PC-3 (cell line): ENCODE measurements around the gene AVEN. TPM values are rescaled to one million over a fixed set of nuclear protein-coding genes. Genes with fewer than 3 reads are reported as not detected.

Experiments used
- ATAC-seq: fragments of 200-7000 bp; cut with Tn5 transposase; 2 replicates; pipeline ENCODE4 v1.9.1; 2020; ENCODE audit warnings: mild to moderate bottlenecking, moderate library complexity
- BruUV-seq: library from RNA; stranded (reverse); fragments of 400-500 nt; replicated peaks from 2 replicates; lab custom pipeline; 2021; lab: Mats Ljungman, UMichigan
- CTCF ChIA-PET: fragments of 300-600 bp; sonication (Branson Sonifier 250); formaldehyde crosslinking; loops from one replicate; lab custom pipeline; 2022; ENCODE audit warnings: antibody characterized with exemption; lab: Charles Lee
- POLR2A ChIA-PET: fragments of 300-600 bp; sonication (Branson Sonifier 250); formaldehyde crosslinking; loops from one replicate; lab custom pipeline; 2022; ENCODE audit warnings: antibody characterized with exemption; ENCODE audit not compliant: unreplicated experiment; lab: Charles Lee
- DNase-seq: peaks from one replicate; pipeline ENCODE4 v3.0.0-alpha.2; 2015
- H2AFZ ChIP-seq: fragments of 300-600 bp; sonication (generic); 2 replicates; pipeline ENCODE4 v1.6.0; 2016; ENCODE audit warnings: antibody characterized with exemption, low read length
- H3F3A ChIP-seq: fragments of 300-600 bp; sonication (generic); one replicate; pipeline ENCODE4 v1.6.0; 2017; ENCODE audit warnings: antibody characterized with exemption, low read length, control low read depth, mild to moderate bottlenecking; ENCODE audit not compliant: unreplicated experiment
- H3K27ac ChIP-seq: fragments of 300-600 bp; sonication (generic); 2 replicates; pipeline ENCODE4 v1.5.1; 2016; ENCODE audit warnings: mild to moderate bottlenecking, low read length
- H3K27me3 ChIP-seq: fragments of 300-600 bp; sonication (generic); 2 replicates; pipeline ENCODE4 v1.6.1; 2016; ENCODE audit warnings: low read length, mixed read lengths
- H3K36me3 ChIP-seq: fragments of 300-600 bp; sonication (generic); 2 replicates; pipeline ENCODE4 v1.6.1; 2016; ENCODE audit warnings: low read depth, mixed run types, low read length, mixed read lengths
- H3K4me1 ChIP-seq: fragments of 300-600 bp; sonication (generic); 2 replicates; pipeline ENCODE4 v1.5.1; 2016; ENCODE audit warnings: low read length; ENCODE audit not compliant: insufficient read depth
- H3K4me2 ChIP-seq: fragments of 300-600 bp; sonication (generic); 2 replicates; pipeline ENCODE4 v1.6.0; 2016; ENCODE audit warnings: low read length
- H3K4me3 ChIP-seq: fragments of 300-600 bp; sonication (generic); 2 replicates; pipeline ENCODE4 v1.5.1; 2016; ENCODE audit warnings: mild to moderate bottlenecking, low read length, mixed read lengths
- H3K79me2 ChIP-seq: fragments of 300-600 bp; sonication (generic); 2 replicates; pipeline ENCODE4 v1.6.1; 2017; ENCODE audit warnings: low read length, mixed read lengths
- H3K9ac ChIP-seq: fragments of 300-600 bp; sonication (generic); 2 replicates; pipeline ENCODE4 v1.6.0; 2016; ENCODE audit warnings: mild to moderate bottlenecking, low read length
- H3K9me2 ChIP-seq: fragments of 300-600 bp; sonication (generic); replicated peaks from 2 replicates; pipeline ENCODE4 v1.6.1; 2016; ENCODE audit warnings: mixed run types, low read length, mixed read lengths
- H3K9me3 ChIP-seq: fragments of 300-600 bp; sonication (generic); 2 replicates; pipeline ENCODE4 v1.6.1; 2016; ENCODE audit warnings: low read length, mixed read lengths
- H4K20me1 ChIP-seq: fragments of 300-600 bp; sonication (generic); 2 replicates; pipeline ENCODE4 v1.6.1; 2016; ENCODE audit warnings: low read length, mixed read lengths
- EZH2 ChIP-seq: fragments of 300-600 bp; sonication (generic); IDR thresholded peaks from one replicate; pipeline ENCODE4 v1.6.1; 2017; ENCODE audit warnings: antibody characterized with exemption, mild to moderate bottlenecking, low read length; ENCODE audit not compliant: unreplicated experiment
- EZH2phosphoT487 ChIP-seq: fragments of 300-600 bp; sonication (generic); IDR thresholded peaks from 2 replicates; pipeline ENCODE4 v1.6.1; 2018; ENCODE audit warnings: mild to moderate bottlenecking, antibody characterized with exemption, low read length, borderline replicate concordance
- intact Hi-C: fragments of 100-400 bp; cut with micrococcal nuclease; formaldehyde crosslinking; loops from 2 replicates; pipeline ENCODE4 v1.9.0; 2023
- total RNA-seq: library from RNA; depleted of rRNA; stranded (reverse); fragments of >200 nt; gene quantifications from 2 replicates; pipeline ENCODE4 v1.2.3, GENCODE V29; 2014
- TF ChIP-seq, protein P1 (sequence below): fragments of 300-600 bp; sonication (generic); conservative IDR thresholded peaks from 2 replicates; pipeline ENCODE4 v1.5.1; 2017; ENCODE audit warnings: antibody characterized with exemption, low read depth, mild to moderate bottlenecking, low read length

The AVEN gene
- total RNA-seq, 1 experiment from 2014 or later: 10.5 TPM

DNA sequence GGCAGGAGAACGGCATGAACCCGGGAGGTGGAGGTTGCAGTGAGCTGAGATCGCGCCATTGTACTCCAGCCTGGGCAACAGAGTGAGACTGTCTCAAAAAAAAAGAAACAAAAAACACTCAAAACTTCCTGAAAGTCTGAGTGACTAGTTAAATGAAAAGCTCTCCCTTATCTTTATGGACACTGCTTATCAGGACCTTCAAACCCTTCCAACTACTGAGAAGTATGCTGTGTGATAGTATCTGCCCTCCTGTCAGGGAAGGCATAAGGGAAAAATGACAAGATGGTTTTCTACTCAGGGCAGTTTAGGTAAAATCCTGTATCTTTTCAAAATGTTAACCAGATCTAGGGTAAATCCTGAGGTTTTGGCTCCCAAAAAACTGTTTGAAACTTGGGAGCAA, 40.9 kb upstream of the AVEN start:
- H3F3A ChIP-seq: no peaks in the 10 kb centered on the region
- ATAC-seq (no peak), DNase-seq (no peak)
- H3K27me3 ChIP-seq: no peaks in the 10 kb centered on the region
- TF ChIP-seq EZH2phosphoT487 (no peak), EZH2 (no peak)
- TF ChIP-seq, protein P1, sequence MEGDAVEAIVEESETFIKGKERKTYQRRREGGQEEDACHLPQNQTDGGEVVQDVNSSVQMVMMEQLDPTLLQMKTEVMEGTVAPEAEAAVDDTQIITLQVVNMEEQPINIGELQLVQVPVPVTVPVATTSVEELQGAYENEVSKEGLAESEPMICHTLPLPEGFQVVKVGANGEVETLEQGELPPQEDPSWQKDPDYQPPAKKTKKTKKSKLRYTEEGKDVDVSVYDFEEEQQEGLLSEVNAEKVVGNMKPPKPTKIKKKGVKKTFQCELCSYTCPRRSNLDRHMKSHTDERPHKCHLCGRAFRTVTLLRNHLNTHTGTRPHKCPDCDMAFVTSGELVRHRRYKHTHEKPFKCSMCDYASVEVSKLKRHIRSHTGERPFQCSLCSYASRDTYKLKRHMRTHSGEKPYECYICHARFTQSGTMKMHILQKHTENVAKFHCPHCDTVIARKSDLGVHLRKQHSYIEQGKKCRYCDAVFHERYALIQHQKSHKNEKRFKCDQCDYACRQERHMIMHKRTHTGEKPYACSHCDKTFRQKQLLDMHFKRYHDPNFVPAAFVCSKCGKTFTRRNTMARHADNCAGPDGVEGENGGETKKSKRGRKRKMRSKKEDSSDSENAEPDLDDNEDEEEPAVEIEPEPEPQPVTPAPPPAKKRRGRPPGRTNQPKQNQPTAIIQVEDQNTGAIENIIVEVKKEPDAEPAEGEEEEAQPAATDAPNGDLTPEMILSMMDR: no peak
- H3K9ac ChIP-seq: no peak overlapping the region
- intact Hi-C loops: loop anchor here (5.0 to 10.0 kb wide), 2 partner anchors 43 to 385 kb away; partner anchors contain the start of gene AVEN
- no peak overlapping the region for H2AFZ ChIP-seq
- H3K27ac ChIP-seq: no peak overlapping the region
- no peaks in the 10 kb centered on the region for H3K9me3 ChIP-seq
- H3K9me2 ChIP-seq: no peaks in the 10 kb centered on the region
- no peak overlapping the region for H3K4me3 ChIP-seq
- H4K20me1 ChIP-seq: no peaks in the 10 kb centered on the region
- POLR2A ChIA-PET: no interaction called here
- H3K4me1 ChIP-seq: no peaks in the 10 kb centered on the region
- CTCF ChIA-PET: no interaction called here
- no peaks in the 10 kb centered on the region for H3K79me2 ChIP-seq
- no TSS peak for BruUV-seq
- peaks cover 4% of the 10 kb centered on the region for H3K36me3 ChIP-seq
- no peak overlapping the region for H3K4me2 ChIP-seq

DNA sequence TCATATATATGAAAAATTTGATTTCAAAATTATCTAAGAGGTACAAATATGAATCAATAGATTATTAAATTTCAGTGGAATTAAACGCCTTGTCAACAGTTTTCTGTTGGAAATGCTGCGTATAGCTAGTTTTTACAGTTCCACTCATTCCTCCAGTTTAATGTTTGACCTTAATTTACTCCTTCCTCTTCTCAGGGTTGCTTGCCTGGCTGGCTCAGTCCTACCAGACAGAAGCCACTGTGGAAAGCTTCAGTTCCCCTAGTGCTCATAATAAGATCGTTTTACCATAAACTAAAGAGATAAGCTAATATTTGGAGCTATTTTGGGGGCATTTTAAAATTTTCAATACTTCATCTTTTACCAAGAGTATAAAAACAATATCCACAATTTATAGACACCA, 39.9 kb upstream of the AVEN start:
- Histone ChIP-seq H3K36me3 (peaks cover 4% of the 10 kb centered on the region), H3K4me3 (no peak overlapping the region), H3K9me3 (no peaks in the 10 kb centered on the region), H3K79me2 (no peaks in the 10 kb centered on the region), H3K9me2 (no peaks in the 10 kb centered on the region), H4K20me1 (no peaks in the 10 kb centered on the region), H3F3A (no peaks in the 10 kb centered on the region), H3K27ac (no peak overlapping the region), H3K4me1 (no peaks in the 10 kb centered on the region), H3K9ac (no peak overlapping the region), H2AFZ (no peak overlapping the region), H3K27me3 (no peaks in the 10 kb centered on the region), H3K4me2 (no peak overlapping the region)
- intact Hi-C loops: no loop called here
- BruUV-seq: no TSS peak
- TF ChIP-seq EZH2: no peak
- TF ChIP-seq, protein P1: no peak
- TF ChIP-seq EZH2phosphoT487: no peak
- DNase-seq (no peak), ATAC-seq (no peak)
- CTCF ChIA-PET: no interaction called here
- POLR2A ChIA-PET: no interaction called here

DNA sequence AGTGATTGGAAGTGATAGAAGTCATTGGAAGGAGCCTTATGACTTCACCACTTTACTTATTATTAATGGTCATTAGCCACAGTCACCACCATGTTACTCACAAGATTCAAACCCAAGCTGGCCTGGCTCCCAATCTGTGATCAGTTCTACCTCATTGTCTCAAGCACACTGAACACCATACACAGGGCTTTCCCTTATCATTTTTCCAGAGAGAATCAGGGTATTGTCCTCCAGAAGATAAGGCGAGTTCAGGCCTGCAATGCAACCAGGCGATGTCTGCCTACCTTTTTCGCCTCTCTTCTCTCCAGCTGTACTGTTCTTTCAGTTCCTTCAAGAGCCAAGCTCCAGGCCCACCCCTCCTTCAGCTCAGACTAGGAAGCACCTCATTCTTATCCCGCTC, 37.8 kb upstream of the AVEN start:
- intact Hi-C loops: no loop called here
- no peaks in the 10 kb centered on the region for H3F3A ChIP-seq
- no peaks in the 10 kb centered on the region for H4K20me1 ChIP-seq
- no peak overlapping the region for H3K9ac ChIP-seq
- no peaks in the 10 kb centered on the region for H3K9me3 ChIP-seq
- BruUV-seq: no TSS peak
- POLR2A ChIA-PET: no interaction called here
- no peak overlapping the region for H3K4me3 ChIP-seq
- H3K9me2 ChIP-seq: no peaks in the 10 kb centered on the region
- H3K27ac ChIP-seq: no peak overlapping the region
- CTCF ChIA-PET: no interaction called here
- H2AFZ ChIP-seq: no peak overlapping the region
- no peaks in the 10 kb centered on the region for H3K4me1 ChIP-seq
- no peaks in the 10 kb centered on the region for H3K27me3 ChIP-seq
- DNase-seq (no peak), ATAC-seq (no peak)
- TF ChIP-seq, protein P1: no peak
- TF ChIP-seq EZH2phosphoT487 (no peak), EZH2 (no peak)
- H3K4me2 ChIP-seq: no peak overlapping the region
- H3K36me3 ChIP-seq: no peaks in the 10 kb centered on the region
- H3K79me2 ChIP-seq: no peaks in the 10 kb centered on the region
